ENCODE data around the gene GJB6. TPM values are rescaled to one million over a fixed set of nuclear protein-coding genes. Genes with fewer than 3 reads are reported as not detected.

Gene GJB6
- total RNA-seq: not detected in 2 replicates

DNA sequence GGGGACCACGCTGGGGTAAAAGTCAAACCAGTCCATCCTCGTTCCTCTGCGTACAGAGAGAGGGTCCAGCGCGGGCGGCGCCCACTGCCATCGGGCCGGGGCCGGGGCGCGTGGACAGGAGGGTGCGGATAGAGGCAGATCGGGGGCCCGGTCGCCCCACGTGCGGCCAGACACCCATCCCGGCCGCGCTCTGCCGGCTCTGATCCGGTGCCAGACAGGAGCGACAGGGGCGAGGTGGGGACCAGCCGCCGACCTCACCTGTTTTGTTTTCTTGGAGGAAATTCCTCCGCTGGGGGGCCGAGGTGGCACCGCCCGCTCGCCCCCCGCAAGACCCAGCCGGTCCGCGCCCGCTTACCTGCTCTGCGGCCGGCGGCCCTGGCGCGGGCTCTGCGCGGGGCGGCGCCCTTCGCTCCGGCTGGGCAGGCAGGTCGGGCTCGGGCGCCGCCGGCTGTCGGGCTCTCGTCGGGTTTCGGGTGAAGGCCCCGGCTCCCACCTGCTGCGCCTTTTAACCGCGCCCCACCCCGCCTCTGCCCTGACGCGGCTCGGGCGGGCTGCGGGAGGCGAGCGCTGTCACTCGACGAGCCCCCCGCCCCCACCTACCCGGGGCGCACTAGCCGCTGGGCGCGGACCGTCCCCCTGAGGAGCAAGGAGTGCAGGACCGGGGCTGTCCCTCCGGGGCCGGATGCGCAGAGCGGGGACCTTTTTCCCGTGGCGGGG is at the start of gene GJB6:
Gene GJB6, minus strand, starts transcription at position 481 of the 717 bp plus-strand sequence. CDS start 8,839 bp downstream, outside the sequence.

GRCh38 chr13:20192836-20193161 is 39.3 kb downstream of the GJB6 start, which contains the start of gene GJB2:
TSS of gene GJB2 (minus strand) at chr13:20192938. CDS start at chr13:20189581, 3,357 bp downstream.

Other genes with a start within 250 kb of the GJB6 start
- under 0.01 and 0.16 TPM in 2 replicates for gene GJA3, start 71.3 kb downstream of the GJB6 start, total RNA-seq
- not detected in 2 replicates for gene GJB2, start 39.4 kb downstream of the GJB6 start, total RNA-seq

Measured in cardiac atrium fibroblast (primary cell).